Measurements from ENCODE around the gene IRX4.
"Not testable (repeated sequence)": the region's sequence is repeated elsewhere in the genome, so short reads cannot be mapped to it uniquely, and the experiment has no call there.

IRX4 gene

GRCh38 chr5:1876660-1877064, 6.1 kb downstream of the IRX4 start:
- no peak for DNase-seq

DNA sequence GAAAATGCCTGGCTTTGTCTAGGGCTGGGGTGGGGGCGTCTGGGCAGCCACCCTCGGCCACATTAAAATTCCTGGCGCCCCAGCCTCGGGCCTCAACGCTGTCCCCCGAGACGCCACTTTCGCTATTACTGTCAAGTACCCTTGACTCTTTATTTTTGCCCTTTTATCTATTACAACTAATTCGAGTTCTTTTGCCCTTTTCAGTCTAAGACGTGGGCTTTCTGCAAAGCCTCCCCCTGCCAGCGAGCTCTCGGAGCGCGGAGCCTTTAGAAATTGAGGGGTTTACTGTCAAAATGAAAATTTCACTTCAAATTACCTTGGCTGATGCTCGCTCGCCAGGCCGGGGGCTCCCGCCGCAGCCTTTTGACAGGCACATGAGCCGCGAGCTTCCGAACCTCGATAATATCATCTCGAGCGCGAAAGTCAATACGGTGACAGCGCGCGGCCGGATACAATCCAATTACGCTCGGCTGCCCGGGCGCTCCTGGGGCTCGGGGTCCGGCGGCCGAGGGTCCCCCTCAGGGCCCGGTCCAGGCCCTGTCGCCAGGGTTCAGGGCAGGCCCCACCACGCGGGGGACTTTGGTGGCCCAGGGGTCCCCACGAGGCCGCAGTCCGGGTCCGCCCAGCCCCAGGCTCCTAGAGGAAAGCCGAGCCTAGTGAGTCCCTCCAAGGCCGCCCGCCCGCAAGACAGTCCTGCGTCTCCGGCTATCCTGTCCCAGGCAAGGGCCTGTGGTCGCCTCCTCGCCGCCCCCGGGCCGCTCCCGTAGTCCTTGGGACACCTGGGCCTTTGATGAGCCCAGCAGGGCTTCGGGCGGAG, 6.7 kb downstream of the IRX4 start:
- DNase-seq = no peak

- DNase-seq = no peak
These were observed 7.4 kb downstream of the IRX4 start for GRCh38 chr5:1875281-1875842.

GRCh38 chr5:1874771-1875220, 7.9 kb downstream of the IRX4 start:
- no peak for DNase-seq

DNA sequence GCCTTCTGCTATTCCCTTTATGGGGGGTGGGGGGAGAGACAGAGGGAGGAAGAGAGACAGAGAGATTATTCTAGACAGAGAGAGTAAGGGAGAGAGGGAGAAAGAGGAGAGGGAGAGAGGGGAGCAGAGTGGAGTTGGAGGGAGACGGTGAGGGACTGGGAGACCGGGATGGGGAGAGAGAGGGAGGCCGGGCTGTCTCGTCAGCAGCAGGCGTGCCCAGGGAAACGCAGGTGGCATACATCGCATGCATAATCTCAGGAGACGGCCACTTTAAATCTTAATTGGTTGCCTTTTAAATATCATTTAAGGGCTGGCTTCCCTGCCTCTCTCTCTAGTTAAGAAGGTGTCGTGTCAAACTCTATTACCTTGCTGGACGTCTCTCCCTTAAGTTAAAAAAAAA, 8.4 kb downstream of the IRX4 start:
- no peak for DNase-seq

DNA sequence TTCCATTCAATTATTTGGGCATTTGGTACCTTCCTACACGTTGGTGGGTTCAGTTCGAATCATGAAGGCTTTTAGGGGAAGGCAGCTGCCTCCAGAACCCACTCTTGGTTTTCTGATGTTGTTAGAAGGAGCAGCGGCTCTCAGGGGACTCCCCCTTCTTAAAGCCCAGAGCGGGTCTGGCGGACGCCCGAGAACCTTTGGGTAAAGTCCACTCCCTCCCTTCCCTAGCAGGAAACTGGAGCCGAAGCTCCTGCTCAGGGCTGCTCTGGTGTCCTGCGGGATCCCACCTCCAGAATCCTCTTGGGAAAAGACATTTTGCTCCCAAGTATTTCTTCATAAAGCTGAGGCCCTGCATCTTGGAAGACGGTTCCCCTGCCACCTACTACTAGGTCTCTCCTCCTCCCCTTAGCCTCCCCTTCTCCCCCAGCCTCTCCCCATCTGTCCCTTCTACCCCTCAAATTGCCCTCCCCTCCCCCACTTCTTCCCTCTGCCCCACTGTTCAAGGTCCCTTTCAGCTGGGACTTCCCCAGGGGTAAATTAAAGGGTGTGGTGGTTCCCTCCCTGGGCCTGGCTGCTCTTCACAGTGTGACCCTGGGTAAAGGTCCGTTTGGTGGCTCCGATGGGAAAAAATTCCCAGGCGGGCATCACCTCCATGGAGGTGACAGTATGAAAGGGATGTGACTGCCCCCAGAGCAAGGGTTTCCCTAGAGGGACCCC, 9.3 kb downstream of the IRX4 start:
- DNase-seq = no peak

DNA sequence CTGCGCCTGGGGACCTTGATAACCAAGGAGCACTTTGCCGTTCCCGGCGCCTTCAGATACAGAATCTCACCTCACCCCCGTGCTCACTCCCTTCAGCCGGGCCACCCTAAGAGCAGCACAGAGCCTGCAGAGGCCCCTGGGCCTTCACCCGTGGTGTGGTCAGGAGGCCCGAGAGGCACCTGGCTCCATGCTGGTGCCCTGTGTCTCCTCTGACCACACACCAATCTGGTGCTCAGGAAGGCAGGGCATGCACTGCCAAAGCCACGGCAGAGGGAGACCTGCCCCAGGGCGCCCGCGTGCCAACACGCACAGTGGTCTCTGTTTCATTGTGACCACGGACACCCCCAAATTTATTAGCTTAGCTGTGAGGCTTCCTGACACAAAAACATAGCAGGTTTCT, 11.3 kb downstream of the IRX4 start:
- no peak for DNase-seq

DNA sequence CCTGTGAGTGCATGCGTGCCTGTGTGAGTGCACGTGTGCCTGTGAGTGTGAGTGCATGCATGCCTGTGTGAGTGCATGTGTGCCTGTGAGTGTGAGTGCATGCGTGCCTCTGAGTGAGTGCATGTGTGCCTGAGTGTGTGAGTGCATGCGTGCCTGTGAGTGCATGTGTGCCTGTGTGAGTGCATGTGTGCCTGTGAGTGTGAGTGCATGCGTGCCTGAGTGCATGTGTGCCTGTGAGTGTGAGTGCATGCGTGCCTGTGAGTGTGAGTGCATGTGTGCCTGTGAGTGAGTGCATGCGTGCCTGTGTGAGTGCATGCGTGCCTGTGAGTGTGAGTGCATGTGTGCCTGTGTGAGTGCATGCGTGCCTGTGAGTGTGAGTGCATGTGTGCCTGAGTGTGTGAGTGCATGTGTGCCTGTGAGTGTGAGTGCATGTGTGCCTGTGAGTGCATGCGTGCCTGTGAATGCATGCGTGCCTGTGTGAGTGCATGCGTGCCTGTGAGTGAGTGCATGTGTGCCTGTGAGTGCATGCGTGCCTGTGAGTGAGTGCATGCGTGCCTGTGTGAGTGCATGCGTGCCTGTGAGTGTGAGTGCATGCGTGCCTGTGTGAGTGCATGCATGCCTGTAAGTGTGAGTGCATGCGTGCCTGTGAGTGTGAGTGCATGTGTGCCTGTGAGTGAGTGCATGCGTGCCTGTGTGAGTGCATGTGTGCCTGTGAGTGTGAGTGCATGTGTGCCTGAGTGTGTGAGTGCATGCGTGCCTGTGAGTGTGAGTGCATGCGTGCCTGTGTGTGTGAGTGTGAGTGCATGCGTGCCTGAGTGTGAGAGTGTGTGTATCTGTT, 12.1 kb downstream of the IRX4 start:
- not testable (repeated sequence) for DNase-seq

- no peak for DNase-seq
These were observed 13.7 kb downstream of the IRX4 start for GRCh38 chr5:1868886-1869475.

DNA sequence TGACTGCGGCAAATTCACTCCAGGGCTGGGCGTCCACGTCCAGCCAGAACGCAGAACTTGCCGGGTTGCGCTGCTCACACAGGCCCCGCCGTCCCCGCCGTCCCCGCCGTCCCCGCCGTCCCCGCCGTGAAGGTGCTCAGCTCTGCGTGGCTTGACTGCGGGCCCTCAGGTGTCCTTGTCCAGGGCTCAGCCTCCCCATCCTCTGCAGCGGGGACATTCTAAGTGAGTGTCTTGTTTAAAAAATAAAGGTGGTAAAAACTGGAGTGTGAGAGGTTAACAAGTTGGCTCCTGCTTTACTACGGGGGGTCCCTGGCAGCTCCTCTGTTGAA, 14.9 kb downstream of the IRX4 start:
- no peak for DNase-seq

DNA sequence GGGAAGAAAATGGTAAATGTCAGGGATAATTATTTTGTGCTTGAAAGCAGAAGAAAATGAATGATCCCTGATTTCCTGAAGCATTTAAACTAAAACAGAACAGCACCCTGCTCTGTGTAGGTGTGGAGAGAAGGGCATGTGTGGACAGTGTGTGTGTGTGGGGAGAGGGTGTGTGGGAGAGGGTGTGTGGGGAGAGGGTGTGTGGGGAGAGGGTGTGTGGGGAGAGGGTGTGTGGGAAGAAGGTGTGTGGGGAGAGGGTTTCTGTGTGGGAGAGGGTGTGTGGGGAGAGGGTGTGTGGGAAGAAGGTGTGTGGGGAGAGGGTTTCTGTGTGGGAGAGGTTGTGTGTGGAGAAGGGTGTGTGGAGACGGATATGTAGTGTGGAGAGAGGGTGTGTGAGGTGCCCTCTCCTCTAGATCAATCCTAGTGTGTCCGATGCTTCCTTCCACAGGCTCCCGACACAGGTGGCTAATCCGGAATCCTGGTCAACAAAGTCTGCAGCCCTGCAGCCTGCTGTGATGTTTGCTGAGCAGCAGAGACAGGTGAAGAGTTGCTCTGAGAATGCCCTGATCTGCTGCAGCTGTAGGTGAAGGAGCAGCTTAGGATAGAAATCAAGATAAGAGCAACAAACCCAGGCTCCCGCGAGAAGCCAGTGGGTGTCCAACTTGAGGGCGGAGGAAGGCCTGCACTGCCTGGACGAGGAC, 15.5 kb downstream of the IRX4 start:
- no peak for DNase-seq

DNA sequence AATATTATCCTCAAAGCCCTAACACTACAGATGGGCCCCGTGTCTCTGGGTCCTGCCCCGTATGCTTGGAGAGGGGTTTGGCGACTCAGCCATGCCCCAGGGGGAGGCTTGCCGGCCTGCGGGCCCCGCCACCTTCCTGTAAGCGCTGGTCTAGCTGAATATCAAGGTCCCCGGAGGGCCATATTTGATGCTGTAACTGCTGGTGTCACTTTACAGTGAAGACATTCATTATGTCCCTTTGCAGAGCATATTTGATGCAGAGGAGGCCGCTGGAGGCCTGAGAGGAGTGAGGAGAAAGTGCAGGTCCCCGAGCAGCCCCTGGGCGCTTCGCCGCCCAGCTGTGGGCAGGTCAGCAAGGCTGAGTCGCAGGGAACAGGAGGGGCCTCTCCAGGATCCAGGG, 16.8 kb downstream of the IRX4 start:
- DNase-seq = no peak

DNA sequence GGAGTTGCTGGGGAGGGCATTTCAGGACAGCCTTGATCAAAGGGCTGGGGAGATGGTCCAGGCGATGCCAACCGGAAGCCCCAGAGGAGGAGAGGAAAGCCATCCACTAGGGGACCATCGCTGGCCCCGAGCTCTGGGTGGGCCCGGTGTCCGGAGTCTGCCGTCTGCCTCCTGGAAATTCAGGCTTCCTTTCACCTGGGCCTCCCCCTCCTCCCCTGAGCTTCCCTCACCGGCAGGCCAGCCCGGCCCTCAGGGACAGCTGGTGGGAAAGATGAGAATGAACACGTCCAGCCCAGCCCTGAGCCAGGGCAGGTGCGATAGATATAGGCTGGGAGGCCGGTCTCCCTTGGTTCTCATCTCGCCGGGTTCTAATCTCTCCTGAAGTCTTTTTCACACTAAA, 17.2 kb downstream of the IRX4 start:
- no peak for DNase-seq

DNA sequence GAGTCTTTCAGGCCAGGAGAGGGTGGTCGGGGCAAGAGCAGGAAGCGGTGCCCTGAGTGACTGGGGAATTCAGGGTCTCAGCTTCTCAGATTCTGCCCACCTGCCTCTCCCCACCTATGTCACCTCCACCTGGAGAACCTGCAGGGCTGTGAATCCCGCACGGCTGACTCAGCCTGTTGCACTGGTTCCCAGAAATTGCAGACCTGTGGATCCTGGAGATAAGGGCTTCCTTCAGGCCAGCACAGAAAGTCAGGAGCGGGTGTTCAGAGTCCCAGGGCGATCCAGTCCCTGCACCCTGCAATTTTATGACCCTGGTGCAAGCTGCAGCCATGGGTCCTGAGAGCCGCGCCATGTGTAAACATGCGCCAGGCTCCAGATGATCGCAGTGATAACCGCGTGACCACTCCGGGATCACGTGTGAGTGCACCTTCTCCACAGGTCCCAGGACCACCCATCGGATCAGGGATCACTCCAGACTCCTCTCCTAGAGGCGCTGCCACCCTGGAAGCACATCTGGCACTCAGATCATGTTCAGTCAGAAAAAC, 17.8 kb downstream of the IRX4 start:
- DNase-seq = no peak

GRCh38 chr5:1860949-1861348, 21.8 kb downstream of the IRX4 start:
- DNase-seq = no peak

- DNase-seq = no peak
These were observed 22.6 kb downstream of the IRX4 start for GRCh38 chr5:1860021-1860610.

DNA sequence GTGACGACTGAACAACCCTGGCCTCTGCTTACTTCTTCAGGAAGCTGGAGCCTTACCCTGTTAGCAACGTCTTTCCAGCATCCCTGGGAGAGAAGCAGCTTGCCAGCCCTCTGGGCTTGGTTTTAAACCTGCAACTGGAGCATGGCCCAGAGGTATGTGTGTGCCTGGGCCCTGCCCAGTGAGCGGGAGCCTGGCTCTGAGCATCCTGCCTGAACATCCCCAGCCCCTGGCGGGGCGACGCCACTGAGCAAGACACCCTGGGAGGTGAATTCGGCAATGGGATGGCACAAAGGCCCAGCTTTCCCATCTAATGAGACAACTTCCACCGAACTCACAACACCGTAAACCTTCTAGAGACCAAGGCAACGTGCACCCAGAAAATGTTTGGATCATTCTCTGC, 23.6 kb downstream of the IRX4 start:
- no peak for DNase-seq

DNA sequence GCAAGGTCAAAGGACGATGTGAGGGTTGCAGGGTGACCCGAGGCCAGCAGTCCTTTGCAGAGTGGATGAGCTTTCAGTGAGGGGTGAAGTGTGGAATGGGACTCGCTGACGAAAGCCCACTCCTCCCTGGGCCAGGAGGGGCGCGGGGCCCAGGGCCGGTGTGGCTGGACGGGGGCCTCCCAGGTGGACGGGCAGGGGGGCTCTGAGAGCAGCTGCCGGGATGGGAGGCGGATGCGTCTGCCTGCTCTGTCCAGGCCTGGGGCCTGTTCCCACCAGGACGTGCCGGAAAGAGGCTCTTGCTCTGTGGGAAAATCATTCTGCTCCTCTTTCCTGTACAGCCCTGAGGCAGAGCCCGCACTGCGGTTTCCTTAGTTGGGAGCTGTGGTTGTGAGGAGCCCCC, 24.3 kb downstream of the IRX4 start:
- no peak for DNase-seq

GRCh38 chr5:1857256-1857600, 25.5 kb downstream of the IRX4 start:
- DNase-seq = no peak

DNA sequence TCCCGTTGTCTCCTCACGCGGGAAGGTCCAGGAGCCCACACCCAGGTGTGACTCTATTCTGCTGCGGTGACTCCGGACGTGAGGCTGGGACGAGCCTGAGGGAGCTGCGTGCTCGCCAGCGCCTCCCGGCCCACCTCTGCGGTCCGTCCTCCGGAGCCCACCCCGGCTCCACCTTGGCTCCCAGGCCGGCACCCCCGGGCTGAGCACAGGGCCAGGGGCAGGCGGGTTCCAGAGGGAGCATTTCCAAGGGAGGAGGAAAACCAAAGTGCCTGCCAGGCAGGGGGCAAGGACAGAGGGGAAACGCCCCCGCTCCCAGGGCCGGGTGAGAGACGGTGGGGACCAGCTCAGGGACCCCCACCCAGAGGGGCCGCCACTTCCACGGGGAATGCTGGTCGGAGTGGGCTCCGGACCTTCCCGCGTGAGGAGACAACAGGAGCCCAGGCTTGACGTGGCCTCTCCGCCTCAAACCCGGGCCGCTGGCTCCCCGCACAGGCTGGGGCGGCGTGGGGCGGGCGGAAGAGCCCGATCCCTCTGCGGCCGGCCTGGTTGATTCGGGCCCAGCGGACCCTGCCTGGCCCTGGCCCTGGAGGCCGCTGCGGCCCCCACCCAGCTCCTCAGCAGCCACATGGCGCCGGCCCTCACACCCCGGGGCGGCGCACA, 26.0 kb downstream of the IRX4 start:
- DNase-seq = no peak

- no peak for DNase-seq
These were observed 27.1 kb downstream of the IRX4 start for GRCh38 chr5:1855596-1855995.
